ENCODE measurements around the gene PLCXD1.

DNA sequence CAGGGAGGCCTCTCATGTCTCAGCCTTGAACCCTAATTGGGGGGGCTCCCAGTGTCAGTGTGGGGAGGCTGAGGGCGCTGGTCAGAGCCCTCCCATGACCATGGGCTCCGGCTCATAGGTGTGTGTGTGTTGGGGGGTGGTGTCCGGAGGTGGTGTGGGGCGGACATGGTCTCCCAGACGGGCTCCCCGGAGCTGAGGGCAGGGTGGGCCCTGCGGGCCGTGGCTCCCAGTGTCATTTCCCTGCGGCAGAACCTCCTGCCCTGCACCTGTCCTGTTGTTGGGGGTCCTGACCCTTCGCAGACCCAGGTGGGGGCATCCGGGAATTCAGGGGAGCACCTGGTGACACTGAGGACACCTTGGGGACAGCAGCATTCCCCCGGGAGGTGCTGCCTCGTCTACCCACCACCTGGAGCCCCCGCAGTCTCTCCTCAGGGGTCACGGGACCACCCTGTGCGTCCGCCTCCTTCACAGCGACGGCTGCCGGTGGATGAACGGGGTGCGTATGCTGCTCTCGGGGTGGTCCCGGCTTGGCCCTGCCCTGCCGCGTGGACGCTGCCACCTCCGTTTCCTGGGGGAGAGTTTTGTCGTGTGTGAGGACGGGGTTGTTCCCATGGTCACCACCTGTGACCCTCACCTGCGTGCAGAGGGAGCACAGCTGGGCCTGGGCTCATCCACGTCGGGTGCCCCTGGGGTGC is 51.9 kb downstream of the PLCXD1 start:
- TF ChIP-seq, protein P1, sequence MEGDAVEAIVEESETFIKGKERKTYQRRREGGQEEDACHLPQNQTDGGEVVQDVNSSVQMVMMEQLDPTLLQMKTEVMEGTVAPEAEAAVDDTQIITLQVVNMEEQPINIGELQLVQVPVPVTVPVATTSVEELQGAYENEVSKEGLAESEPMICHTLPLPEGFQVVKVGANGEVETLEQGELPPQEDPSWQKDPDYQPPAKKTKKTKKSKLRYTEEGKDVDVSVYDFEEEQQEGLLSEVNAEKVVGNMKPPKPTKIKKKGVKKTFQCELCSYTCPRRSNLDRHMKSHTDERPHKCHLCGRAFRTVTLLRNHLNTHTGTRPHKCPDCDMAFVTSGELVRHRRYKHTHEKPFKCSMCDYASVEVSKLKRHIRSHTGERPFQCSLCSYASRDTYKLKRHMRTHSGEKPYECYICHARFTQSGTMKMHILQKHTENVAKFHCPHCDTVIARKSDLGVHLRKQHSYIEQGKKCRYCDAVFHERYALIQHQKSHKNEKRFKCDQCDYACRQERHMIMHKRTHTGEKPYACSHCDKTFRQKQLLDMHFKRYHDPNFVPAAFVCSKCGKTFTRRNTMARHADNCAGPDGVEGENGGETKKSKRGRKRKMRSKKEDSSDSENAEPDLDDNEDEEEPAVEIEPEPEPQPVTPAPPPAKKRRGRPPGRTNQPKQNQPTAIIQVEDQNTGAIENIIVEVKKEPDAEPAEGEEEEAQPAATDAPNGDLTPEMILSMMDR (IDR thresholded peaks at IDR 0.05; ENCODE audit: poor library complexity, severe bottlenecking) = no peak
- no peak for TF ChIP-seq RAD21 (conservative IDR thresholded peaks at IDR 0.05)
- TF ChIP-seq, protein P2, sequence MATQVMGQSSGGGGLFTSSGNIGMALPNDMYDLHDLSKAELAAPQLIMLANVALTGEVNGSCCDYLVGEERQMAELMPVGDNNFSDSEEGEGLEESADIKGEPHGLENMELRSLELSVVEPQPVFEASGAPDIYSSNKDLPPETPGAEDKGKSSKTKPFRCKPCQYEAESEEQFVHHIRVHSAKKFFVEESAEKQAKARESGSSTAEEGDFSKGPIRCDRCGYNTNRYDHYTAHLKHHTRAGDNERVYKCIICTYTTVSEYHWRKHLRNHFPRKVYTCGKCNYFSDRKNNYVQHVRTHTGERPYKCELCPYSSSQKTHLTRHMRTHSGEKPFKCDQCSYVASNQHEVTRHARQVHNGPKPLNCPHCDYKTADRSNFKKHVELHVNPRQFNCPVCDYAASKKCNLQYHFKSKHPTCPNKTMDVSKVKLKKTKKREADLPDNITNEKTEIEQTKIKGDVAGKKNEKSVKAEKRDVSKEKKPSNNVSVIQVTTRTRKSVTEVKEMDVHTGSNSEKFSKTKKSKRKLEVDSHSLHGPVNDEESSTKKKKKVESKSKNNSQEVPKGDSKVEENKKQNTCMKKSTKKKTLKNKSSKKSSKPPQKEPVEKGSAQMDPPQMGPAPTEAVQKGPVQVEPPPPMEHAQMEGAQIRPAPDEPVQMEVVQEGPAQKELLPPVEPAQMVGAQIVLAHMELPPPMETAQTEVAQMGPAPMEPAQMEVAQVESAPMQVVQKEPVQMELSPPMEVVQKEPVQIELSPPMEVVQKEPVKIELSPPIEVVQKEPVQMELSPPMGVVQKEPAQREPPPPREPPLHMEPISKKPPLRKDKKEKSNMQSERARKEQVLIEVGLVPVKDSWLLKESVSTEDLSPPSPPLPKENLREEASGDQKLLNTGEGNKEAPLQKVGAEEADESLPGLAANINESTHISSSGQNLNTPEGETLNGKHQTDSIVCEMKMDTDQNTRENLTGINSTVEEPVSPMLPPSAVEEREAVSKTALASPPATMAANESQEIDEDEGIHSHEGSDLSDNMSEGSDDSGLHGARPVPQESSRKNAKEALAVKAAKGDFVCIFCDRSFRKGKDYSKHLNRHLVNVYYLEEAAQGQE (IDR thresholded peaks at IDR 0.05; ENCODE audit: borderline replicate concordance) = no peak
- TF ChIP-seq EP300 (conservative IDR thresholded peaks at IDR 0.05; ENCODE audit: poor library complexity, severe bottlenecking) = no peak
- no peak for TF ChIP-seq POLR2AphosphoS5 (IDR thresholded peaks at IDR 0.05)
- TF ChIP-seq EZH2 (IDR thresholded peaks at IDR 0.05; ENCODE audit: borderline replicate concordance, insufficient read depth, low read length, poor library complexity, severe bottlenecking) = no peak
- no peak for TF ChIP-seq TAF1 (IDR thresholded peaks at IDR 0.05; ENCODE audit: low read depth)

Measured in neural cell (in vitro differentiated cells).